Activated CD4-positive, alpha-beta T cell treated with anti-CD3 and anti-CD28 coated beads for 36 hours (primary cell): ENCODE data around the gene PIP4P1. TPM values are rescaled to one million over a fixed set of nuclear protein-coding genes. Genes with fewer than 3 reads are reported as not detected.

Source experiments
- ATAC-seq: fragments of 200-7000 bp; cut with Tn5 transposase; one replicate; pipeline ENCODE4 v1.10.0; 2021; ENCODE audit warnings: mild to moderate bottlenecking, moderate library complexity
- CTCF ChIA-PET: fragments of 350-600 bp; sonication (Branson Sonifier 250); formaldehyde crosslinking; loops from one replicate; lab custom pipeline; 2021; ENCODE audit warnings: antibody characterized with exemption; lab: Charles Lee
- POLR2A ChIA-PET: fragments of 350-600 bp; sonication (Branson Sonifier 250); formaldehyde crosslinking; loops from one replicate; lab custom pipeline; 2021; ENCODE audit warnings: antibody characterized with exemption, inconsistent platforms; lab: Charles Lee
- DNase-seq: peaks from one replicate; pipeline ENCODE4 v3.0.0-alpha.2; 2020
- H3K27ac Mint-ChIP-seq: one replicate; pipeline ENCODE4 v1.8.0; 2021; ENCODE audit warnings: mixed read lengths
- H3K27me3 Mint-ChIP-seq: one replicate; pipeline ENCODE4 v1.8.0; 2021; ENCODE audit warnings: mixed read lengths
- H3K36me3 Mint-ChIP-seq: one replicate; pipeline ENCODE4 v1.8.0; 2021; ENCODE audit warnings: low read depth, mixed read lengths
- H3K4me1 Mint-ChIP-seq: one replicate; pipeline ENCODE4 v1.8.0; 2021; ENCODE audit warnings: mixed read lengths
- H3K4me3 Mint-ChIP-seq: one replicate; pipeline ENCODE4 v1.8.0; 2021; ENCODE audit warnings: mild to moderate bottlenecking, moderate library complexity, mixed read lengths
- H3K9me3 Mint-ChIP-seq: one replicate; pipeline ENCODE4 v1.8.0; 2021; ENCODE audit warnings: low read depth, mixed read lengths
- intact Hi-C, 2 experiments: fragments of 100-400 bp; cut with DNase I in 1 of 2; cut with micrococcal nuclease in 1 of 2; formaldehyde crosslinking; loops; one replicate each; pipeline versions ENCODE4 v1.14.2 to v1.15.1; 2022 to 2024; cut with DNase I, micrococcal nuclease
- total RNA-seq, 2 experiments: library from RNA; stranded (reverse); gene quantifications; one replicate each; pipeline ENCODE4 v1.2.3, GENCODE V29; 2021

The PIP4P1 gene
- total RNA-seq, 2 experiments from 2014 or later, result 24.2 to 24.7 TPM

GRCh38 chr14:20476776-20477175 lies 15.5 kb upstream of the PIP4P1 start:
- Mint-ChIP-seq H3K4me1 (peaks cover 77% of the 10 kb centered on the region), H3K27me3 (no peaks in the 10 kb centered on the region), H3K9me3 (no peaks in the 10 kb centered on the region), H3K36me3 (peaks cover 72% of the 10 kb centered on the region), H3K27ac (peak overlapping the region; percentile 90), H3K4me3 (no peak overlapping the region)
- CTCF ChIA-PET, result interaction anchor here (0.7 kb wide), 2 partner anchors 40 to 134 kb away, joined by 3 to 4 read pairs; partner anchors contain the start of gene PARP2
- ATAC-seq (no peak), DNase-seq (no peak)
- intact Hi-C loops, result loop anchor here in 1 of 2 experiments (2.0 kb wide), 1 partner anchor 14 kb away; no protein-coding TSS in a partner anchor
- POLR2A ChIA-PET, result interaction anchor here (0.6 to 2.3 kb wide), 5 partner anchors 9 to 133 kb away, joined by 3 to 8 read pairs (median 5); partner anchors contain the start of genes APEX1, PARP2 and PIP4P1

- peak overlapping the region; percentile 91 for H3K4me3 Mint-ChIP-seq
- POLR2A ChIA-PET, result interaction anchor here (0.7 to 2.8 kb wide), 4 partner anchors 9 to 211 kb away, joined by 3 to 13 read pairs (median 4); partner anchors contain the start of genes APEX1, OSGEP and PIP4P1
- intact Hi-C loops, result no loop called here
- no peak for ATAC-seq
- no peaks in the 10 kb centered on the region for H3K9me3 Mint-ChIP-seq
- CTCF ChIA-PET, result interaction anchor here (0.5 to 1.4 kb wide), 7 partner anchors 9 to 224 kb away, joined by 3 to 6 read pairs (median 3); partner anchors contain the start of gene APEX1
- no peak for DNase-seq
- H3K36me3 Mint-ChIP-seq, result peaks cover 76% of the 10 kb centered on the region
- peak overlapping the region; percentile 56 for H3K27ac Mint-ChIP-seq
- H3K4me1 Mint-ChIP-seq, result peaks cover 69% of the 10 kb centered on the region
- no peaks in the 10 kb centered on the region for H3K27me3 Mint-ChIP-seq
Measured at GRCh38 chr14:20472536-20473169, 11.4 kb upstream of the PIP4P1 start.

- H3K4me1 Mint-ChIP-seq, result peaks cover 48% of the 10 kb centered on the region
Measured at GRCh38 chr14:20470603-20470901, 9.3 kb upstream of the PIP4P1 start.

GRCh38 chr14:20469890-20470602 lies 8.8 kb upstream of the PIP4P1 start:
- peaks cover 43% of the 10 kb centered on the region for H3K4me1 Mint-ChIP-seq
- no peaks in the 10 kb centered on the region for H3K27me3 Mint-ChIP-seq
- no peaks in the 10 kb centered on the region for H3K9me3 Mint-ChIP-seq
- ATAC-seq (peak; percentile 76), DNase-seq (peak; percentile 78)
- H3K27ac Mint-ChIP-seq, result peak overlapping the region; percentile 97
- ChIA-PET CTCF (interaction anchor here (0.6 to 1.9 kb wide), 10 partner anchors 9 to 139 kb away, joined by 3 to 10 read pairs (median 4); partner anchors contain the start of genes PARP2 and PIP4P1), POLR2A (interaction anchor here (0.6 to 3.0 kb wide), 11 partner anchors 9 to 647 kb away, joined by 3 to 48 read pairs (median 5); partner anchors contain the start of genes APEX1, OSGEP, PARP2 and PIP4P1)
- H3K36me3 Mint-ChIP-seq, result peaks cover 50% of the 10 kb centered on the region
- intact Hi-C loops, result loop anchor here (1.0 to 5.0 kb wide), 8 partner anchors 9 to 143 kb away; partner anchors contain the start of genes APEX1 (in 2 of the 2), PARP2 (in 2 of the 2), PIP4P1 (in 2 of the 2) and OSGEP (in 1 of the 2)
- H3K4me3 Mint-ChIP-seq, result peak overlapping the region; percentile 91

More at GRCh38 chr14:20470603-20470901, 9.3 kb upstream of the PIP4P1 start:
- Mint-ChIP-seq H3K27ac (peak overlapping the region; percentile 97), H3K9me3 (no peaks in the 10 kb centered on the region), H3K36me3 (peaks cover 55% of the 10 kb centered on the region), H3K27me3 (no peaks in the 10 kb centered on the region), H3K4me3 (peak overlapping the region; percentile 91)
- DNase-seq (no peak), ATAC-seq (no peak)
- POLR2A ChIA-PET, result interaction anchor here (1.1 to 3.0 kb wide), 6 partner anchors 8 to 137 kb away, joined by 5 to 48 read pairs (median 14); partner anchors contain the start of genes APEX1, OSGEP, PARP2 and PIP4P1
- CTCF ChIA-PET, result interaction anchor here (1.4 to 1.9 kb wide), 4 partner anchors 8 to 56 kb away, joined by 3 to 10 read pairs (median 6); partner anchors contain the start of gene PIP4P1
- intact Hi-C loops, result loop anchor here in 1 of 2 experiments (2.0 kb wide), 1 partner anchor 58 kb away; the partner anchor contains the start of gene TEP1

- intact Hi-C loops, result loop anchor here (1.0 to 5.0 kb wide), 7 partner anchors 8 to 144 kb away; partner anchors contain the start of genes APEX1 (in 2 of the 2), PARP2 (in 2 of the 2), PIP4P1 (in 2 of the 2) and OSGEP (in 1 of the 2)
- ATAC-seq (peak; percentile 93), DNase-seq (peak; percentile 93)
- Mint-ChIP-seq H3K4me3 (peak within 1 kb of the TSS; percentile 91), H3K27ac (peak within 1 kb of the TSS; percentile 97), H3K9me3 (no peaks in the 10 kb centered on the region), H3K4me1 (peaks cover 37% of the 10 kb centered on the region), H3K36me3 (peaks cover 43% of the 10 kb centered on the region), H3K27me3 (no peaks in the 10 kb centered on the region)
- CTCF ChIA-PET, result interaction anchor here (0.6 to 1.9 kb wide), 10 partner anchors 8 to 140 kb away, joined by 3 to 10 read pairs (median 4); partner anchors contain the start of genes PARP2 and PIP4P1
- POLR2A ChIA-PET, result interaction anchor here (0.6 to 3.0 kb wide), 11 partner anchors 8 to 647 kb away, joined by 3 to 48 read pairs (median 5); partner anchors contain the start of genes APEX1, OSGEP, PARP2 and PIP4P1
Measured at GRCh38 chr14:20469242-20469889, 8.1 kb upstream of the PIP4P1 start, which contains the start of gene PNP. Gene PNP, plus strand, starts transcription at chr14:20469406. Its CDS starts 119 bp downstream, at chr14:20469525.

- POLR2A ChIA-PET, result interaction anchor here (1.1 to 3.0 kb wide), 5 partner anchors 8 to 19 kb away, joined by 3 to 48 read pairs (median 10); partner anchors contain the start of genes APEX1, OSGEP and PIP4P1
Measured at GRCh38 chr14:20468764-20469241, 7.6 kb upstream of the PIP4P1 start.

GRCh38 chr14:20460458-20461224 lies 593 bp downstream of the PIP4P1 start:
- Mint-ChIP-seq H3K4me3 (peak overlapping the region; percentile 84), H3K36me3 (peaks cover 25% of the 10 kb centered on the region), H3K9me3 (no peaks in the 10 kb centered on the region), H3K27me3 (no peaks in the 10 kb centered on the region), H3K27ac (peak overlapping the region; percentile 91), H3K4me1 (peaks cover 26% of the 10 kb centered on the region)
- intact Hi-C loops, result loop anchor here (1.0 to 5.0 kb wide), 6 partner anchors 9 to 922 kb away; partner anchors contain the start of genes PNP (in 2 of the 2), PARP2 (in 1 of the 2), SUPT16H (in 1 of the 2) and TEP1 (in 1 of the 2)
- ATAC-seq (peak; percentile 0), DNase-seq (peak; percentile 67)
- ChIA-PET POLR2A (interaction anchor here (0.6 to 2.7 kb wide), 10 partner anchors 8 to 117 kb away, joined by 3 to 49 read pairs (median 8); partner anchors contain the start of genes PARP2, PNP and TEP1), CTCF (interaction anchor here (1.1 to 1.9 kb wide), 6 partner anchors 9 to 223 kb away, joined by 3 to 10 read pairs (median 6); partner anchors contain the start of genes PARP2, PNP and RNASE4)

More at GRCh38 chr14:20468764-20469241, 7.6 kb upstream of the PIP4P1 start:
- intact Hi-C loops, result loop anchor here (1.0 to 5.0 kb wide), 7 partner anchors 8 to 144 kb away; partner anchors contain the start of genes APEX1 (in 2 of the 2), PARP2 (in 2 of the 2), PIP4P1 (in 2 of the 2) and OSGEP (in 1 of the 2)
- CTCF ChIA-PET, result interaction anchor here (0.7 to 1.9 kb wide), 3 partner anchors 10 to 125 kb away, joined by 3 to 8 read pairs (median 6); partner anchors contain the start of gene PARP2
- H3K4me1 Mint-ChIP-seq, result peaks cover 31% of the 10 kb centered on the region
- no peaks in the 10 kb centered on the region for H3K27me3 Mint-ChIP-seq
- DNase-seq (peak; percentile 24), ATAC-seq (no peak)
- no peaks in the 10 kb centered on the region for H3K9me3 Mint-ChIP-seq
- H3K36me3 Mint-ChIP-seq, result peaks cover 37% of the 10 kb centered on the region
- H3K4me3 Mint-ChIP-seq, result peak overlapping the region; percentile 91
- peak overlapping the region; percentile 97 for H3K27ac Mint-ChIP-seq

GRCh38 chr14:20458031-20458789 lies 3.0 kb downstream of the PIP4P1 start:
- intact Hi-C loops, result loop anchor here in 1 of 2 experiments (5.0 kb wide), 1 partner anchor 644 kb away; the partner anchor contains the start of gene TMEM253
- DNase-seq (no peak), ATAC-seq (no peak)
- Mint-ChIP-seq H3K27me3 (no peaks in the 10 kb centered on the region), H3K4me3 (no peak overlapping the region), H3K36me3 (peaks cover 28% of the 10 kb centered on the region), H3K9me3 (no peaks in the 10 kb centered on the region), H3K27ac (no peak overlapping the region), H3K4me1 (peaks cover 27% of the 10 kb centered on the region)
- CTCF ChIA-PET, result interaction anchor here (0.6 kb wide), 1 partner anchor 51 kb away, joined by 3 read pairs; no protein-coding TSS in a partner anchor
- POLR2A ChIA-PET, result interaction anchor here (1.0 kb wide), 1 partner anchor 12 kb away, joined by 5 read pairs; no protein-coding TSS in a partner anchor
